Nephron progenitor cell (in vitro differentiated cells): Measurements from ENCODE around the gene HPSE2.

ENCODE experiments used
- DNase-seq: peaks from one replicate; pipeline ENCODE4 v3.0.0; 2021
- H3K27ac Mint-ChIP-seq: 2 replicates; pipeline ENCODE4 v1.8.0; 2021; ENCODE audit warnings: mild to moderate bottlenecking, moderate library complexity, mixed read lengths
- H3K27me3 Mint-ChIP-seq: 2 replicates; pipeline ENCODE4 v1.8.0; 2021; ENCODE audit warnings: mild to moderate bottlenecking, low read depth, mixed read lengths; ENCODE audit not compliant: poor library complexity
- H3K36me3 Mint-ChIP-seq: 2 replicates; pipeline ENCODE4 v1.8.0; 2021; ENCODE audit warnings: low read depth, mixed read lengths
- H3K4me1 Mint-ChIP-seq: 2 replicates; pipeline ENCODE4 v1.8.0; 2021; ENCODE audit warnings: mixed read lengths
- H3K4me3 Mint-ChIP-seq: 2 replicates; pipeline ENCODE4 v1.8.0; 2021; ENCODE audit warnings: mild to moderate bottlenecking, moderate library complexity, mixed read lengths
- H3K9me3 Mint-ChIP-seq: 2 replicates; pipeline ENCODE4 v1.8.0; 2021; ENCODE audit warnings: mild to moderate bottlenecking, moderate library complexity, mixed read lengths
- CTCF ChIP-seq: fragments of 200-600 bp; sonication (generic); IDR thresholded peaks from 2 replicates; pipeline ENCODE4 v1.5.0; 2021; ENCODE audit warnings: antibody characterized with exemption

Gene HPSE2

GRCh38 chr10:98577168-98577567, 658.5 kb downstream of the HPSE2 start:
- no peak for TF ChIP-seq CTCF
- H3K27me3 Mint-ChIP-seq = peaks cover 3% of the 10 kb centered on the region
- peaks cover 12% of the 10 kb centered on the region for H3K4me1 Mint-ChIP-seq
- no peaks in the 10 kb centered on the region for H3K9me3 Mint-ChIP-seq
- no peak overlapping the region for H3K27ac Mint-ChIP-seq
- H3K4me3 Mint-ChIP-seq = no peak overlapping the region
- DNase-seq = no peak
- no peaks in the 10 kb centered on the region for H3K36me3 Mint-ChIP-seq

- Mint-ChIP-seq H3K27me3 (peaks cover 3% of the 10 kb centered on the region), H3K4me1 (peaks cover 12% of the 10 kb centered on the region), H3K4me3 (no peak overlapping the region), H3K36me3 (no peaks in the 10 kb centered on the region), H3K9me3 (no peaks in the 10 kb centered on the region), H3K27ac (no peak overlapping the region)
- no peak for DNase-seq
- no peak for TF ChIP-seq CTCF
These were observed 659.6 kb downstream of the HPSE2 start for GRCh38 chr10:98576096-98576495.

GRCh38 chr10:98572594-98572993, 663.1 kb downstream of the HPSE2 start:
- Mint-ChIP-seq H3K9me3 (no peaks in the 10 kb centered on the region), H3K4me1 (peaks cover 20% of the 10 kb centered on the region), H3K36me3 (no peaks in the 10 kb centered on the region)

GRCh38 chr10:98570834-98571233, 664.8 kb downstream of the HPSE2 start:
- Mint-ChIP-seq H3K4me3 (no peak overlapping the region), H3K36me3 (no peaks in the 10 kb centered on the region), H3K4me1 (peaks cover 8% of the 10 kb centered on the region), H3K27me3 (no peaks in the 10 kb centered on the region), H3K27ac (no peak overlapping the region), H3K9me3 (no peaks in the 10 kb centered on the region)
- no peak for TF ChIP-seq CTCF
- no peak for DNase-seq

More at GRCh38 chr10:98572594-98572993, 663.1 kb downstream of the HPSE2 start:
- no peak for TF ChIP-seq CTCF
- no peaks in the 10 kb centered on the region for H3K27me3 Mint-ChIP-seq
- no peak overlapping the region for H3K27ac Mint-ChIP-seq
- DNase-seq = no peak
- H3K4me3 Mint-ChIP-seq = no peak overlapping the region

GRCh38 chr10:98569853-98570252, 665.8 kb downstream of the HPSE2 start:
- no peaks in the 10 kb centered on the region for H3K36me3 Mint-ChIP-seq
- no peak overlapping the region for H3K4me3 Mint-ChIP-seq
- no peaks in the 10 kb centered on the region for H3K9me3 Mint-ChIP-seq
- no peaks in the 10 kb centered on the region for H3K27me3 Mint-ChIP-seq
- DNase-seq = no peak
- peaks cover 8% of the 10 kb centered on the region for H3K4me1 Mint-ChIP-seq
- H3K27ac Mint-ChIP-seq = no peak overlapping the region
- no peak for TF ChIP-seq CTCF

GRCh38 chr10:98568551-98568950, 667.1 kb downstream of the HPSE2 start:
- DNase-seq = no peak
- TF ChIP-seq CTCF = no peak
- H3K4me1 Mint-ChIP-seq = peaks cover 13% of the 10 kb centered on the region
- H3K36me3 Mint-ChIP-seq = no peaks in the 10 kb centered on the region
- no peaks in the 10 kb centered on the region for H3K27me3 Mint-ChIP-seq
- H3K9me3 Mint-ChIP-seq = no peaks in the 10 kb centered on the region
- H3K4me3 Mint-ChIP-seq = no peak overlapping the region
- H3K27ac Mint-ChIP-seq = no peak overlapping the region
